K562 (cell line): ENCODE results near the gene NMBR.

Experiments used
- ATF3 ChIP-seq, 2 experiments: fragments of 450-650 bp in 1 of 2; sonication (generic) in 1 of 2; formaldehyde crosslinking in 1 of 2; IDR thresholded peaks in 1 of 2; conservative IDR thresholded peaks in 1 of 2; 2 replicates each; pipeline versions ENCODE4 v1.6.1 to v1.8.1; 2016 to 2023; ENCODE audit warnings: mild to moderate bottlenecking in 2 of 2, moderate library complexity in 2 of 2, inconsistent platforms in 1 of 2, missing genetic modification reagents in 1 of 2
- CTCF ChIP-seq, 3 experiments: IDR thresholded peaks in 2 of 3; conservative IDR thresholded peaks in 1 of 3; 2 replicates each; pipeline ENCODE4 v1.5.1; 2011 to 2012; ENCODE audit warnings: low read length in 3 of 3, mild to moderate bottlenecking in 3 of 3, control low read depth in 2 of 3, improper control_type of control experiment in 1 of 3, inconsistent platforms in 1 of 3, low read depth in 1 of 3, mixed read lengths in 1 of 3, moderate library complexity in 1 of 3; ENCODE audit not compliant: insufficient read depth in 2 of 3
- DPF2 ChIP-seq: fragments of 450-650 bp; IDR thresholded peaks from 2 replicates; pipeline ENCODE4 v1.6.1; 2016
- ETV5 ChIP-seq: sonication (generic); formaldehyde crosslinking; IDR thresholded peaks from 2 replicates; pipeline ENCODE4 v1.4.0; 2020; ENCODE audit warnings: low read depth, mild to moderate bottlenecking, missing genetic modification reagents
- GATA2 ChIP-seq: sonication (generic); formaldehyde crosslinking; IDR thresholded peaks from 2 replicates; pipeline ENCODE4 v1.4.0; 2020; ENCODE audit warnings: mild to moderate bottlenecking, missing genetic modification reagents
- HCFC1 ChIP-seq: IDR thresholded peaks from 2 replicates; pipeline ENCODE4 v1.6.1; 2012; ENCODE audit warnings: low read depth, low read length, improper control_type of control experiment
- ILK ChIP-seq: fragments of 450-650 bp; IDR thresholded peaks from 2 replicates; pipeline ENCODE4 v1.6.1; 2016; ENCODE audit warnings: missing genetic modification characterization, low read depth, mild to moderate bottlenecking, missing compliant biosample characterization, moderate library complexity, borderline replicate concordance
- KLF6 ChIP-seq: fragments of 250-450 bp; sonication (Bioruptor Pico); IDR thresholded peaks from 2 replicates; pipeline ENCODE4 v1.4.0; 2020; ENCODE audit warnings: mild to moderate bottlenecking, moderate library complexity, borderline replicate concordance
- POLR2AphosphoS5 ChIP-seq: IDR thresholded peaks from 2 replicates; pipeline ENCODE4 v1.6.1; 2011; ENCODE audit warnings: mild to moderate bottlenecking, low read depth, low read length, moderate library complexity; ENCODE audit not compliant: control insufficient read depth, insufficient read depth
- RBM14 ChIP-seq: fragments of 200-400 bp; formaldehyde crosslinking; IDR thresholded peaks from 2 replicates; pipeline ENCODE4 v1.6.1; 2018; ENCODE audit warnings: low read depth, mild to moderate bottlenecking, low read length, moderate library complexity, borderline replicate concordance; ENCODE audit not compliant: insufficient read depth
- ZNF263 ChIP-seq: sonication (generic); formaldehyde crosslinking; IDR thresholded peaks from 2 replicates; pipeline ENCODE4 v1.8.0; 2022; ENCODE audit warnings: mild to moderate bottlenecking, missing genetic modification reagents, borderline replicate concordance
- TF ChIP-seq, protein P1 (sequence below): fragments of 200-600 bp; sonication (generic); IDR thresholded peaks from one replicate; pipeline ENCODE4 v1.6.1; 2012; ENCODE audit warnings: mild to moderate bottlenecking, low read depth, low read length, inconsistent platforms
- TF ChIP-seq, protein P2 (sequence below), 2 experiments: fragments of 150-350 bp in 1 of 2; IDR thresholded peaks; 2 replicates each; pipeline ENCODE4 v1.6.1; 2012 to 2016; ENCODE audit warnings: low read depth in 2 of 2, low read length in 2 of 2, mild to moderate bottlenecking in 1 of 2, moderate library complexity in 1 of 2

DNA sequence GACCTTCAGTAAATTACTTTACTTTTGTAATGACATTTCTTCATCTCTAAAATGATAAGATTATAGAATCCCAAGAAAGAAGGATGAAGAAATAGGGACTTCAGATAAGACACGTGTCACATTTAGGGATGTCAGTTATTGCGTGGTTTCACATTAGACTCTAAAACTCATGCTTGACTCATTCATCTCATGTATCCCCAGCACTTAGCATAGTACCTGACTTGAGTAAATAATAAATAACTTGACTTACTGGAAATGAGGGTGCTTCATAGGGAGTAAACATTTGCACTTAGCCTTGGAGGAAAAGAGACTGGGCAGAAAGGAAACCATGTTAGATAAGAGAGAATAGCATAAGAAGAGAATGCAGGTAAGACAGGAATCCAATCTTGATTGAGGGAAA is 37.4 kb upstream of the NMBR start:
- TF ChIP-seq, protein P1, sequence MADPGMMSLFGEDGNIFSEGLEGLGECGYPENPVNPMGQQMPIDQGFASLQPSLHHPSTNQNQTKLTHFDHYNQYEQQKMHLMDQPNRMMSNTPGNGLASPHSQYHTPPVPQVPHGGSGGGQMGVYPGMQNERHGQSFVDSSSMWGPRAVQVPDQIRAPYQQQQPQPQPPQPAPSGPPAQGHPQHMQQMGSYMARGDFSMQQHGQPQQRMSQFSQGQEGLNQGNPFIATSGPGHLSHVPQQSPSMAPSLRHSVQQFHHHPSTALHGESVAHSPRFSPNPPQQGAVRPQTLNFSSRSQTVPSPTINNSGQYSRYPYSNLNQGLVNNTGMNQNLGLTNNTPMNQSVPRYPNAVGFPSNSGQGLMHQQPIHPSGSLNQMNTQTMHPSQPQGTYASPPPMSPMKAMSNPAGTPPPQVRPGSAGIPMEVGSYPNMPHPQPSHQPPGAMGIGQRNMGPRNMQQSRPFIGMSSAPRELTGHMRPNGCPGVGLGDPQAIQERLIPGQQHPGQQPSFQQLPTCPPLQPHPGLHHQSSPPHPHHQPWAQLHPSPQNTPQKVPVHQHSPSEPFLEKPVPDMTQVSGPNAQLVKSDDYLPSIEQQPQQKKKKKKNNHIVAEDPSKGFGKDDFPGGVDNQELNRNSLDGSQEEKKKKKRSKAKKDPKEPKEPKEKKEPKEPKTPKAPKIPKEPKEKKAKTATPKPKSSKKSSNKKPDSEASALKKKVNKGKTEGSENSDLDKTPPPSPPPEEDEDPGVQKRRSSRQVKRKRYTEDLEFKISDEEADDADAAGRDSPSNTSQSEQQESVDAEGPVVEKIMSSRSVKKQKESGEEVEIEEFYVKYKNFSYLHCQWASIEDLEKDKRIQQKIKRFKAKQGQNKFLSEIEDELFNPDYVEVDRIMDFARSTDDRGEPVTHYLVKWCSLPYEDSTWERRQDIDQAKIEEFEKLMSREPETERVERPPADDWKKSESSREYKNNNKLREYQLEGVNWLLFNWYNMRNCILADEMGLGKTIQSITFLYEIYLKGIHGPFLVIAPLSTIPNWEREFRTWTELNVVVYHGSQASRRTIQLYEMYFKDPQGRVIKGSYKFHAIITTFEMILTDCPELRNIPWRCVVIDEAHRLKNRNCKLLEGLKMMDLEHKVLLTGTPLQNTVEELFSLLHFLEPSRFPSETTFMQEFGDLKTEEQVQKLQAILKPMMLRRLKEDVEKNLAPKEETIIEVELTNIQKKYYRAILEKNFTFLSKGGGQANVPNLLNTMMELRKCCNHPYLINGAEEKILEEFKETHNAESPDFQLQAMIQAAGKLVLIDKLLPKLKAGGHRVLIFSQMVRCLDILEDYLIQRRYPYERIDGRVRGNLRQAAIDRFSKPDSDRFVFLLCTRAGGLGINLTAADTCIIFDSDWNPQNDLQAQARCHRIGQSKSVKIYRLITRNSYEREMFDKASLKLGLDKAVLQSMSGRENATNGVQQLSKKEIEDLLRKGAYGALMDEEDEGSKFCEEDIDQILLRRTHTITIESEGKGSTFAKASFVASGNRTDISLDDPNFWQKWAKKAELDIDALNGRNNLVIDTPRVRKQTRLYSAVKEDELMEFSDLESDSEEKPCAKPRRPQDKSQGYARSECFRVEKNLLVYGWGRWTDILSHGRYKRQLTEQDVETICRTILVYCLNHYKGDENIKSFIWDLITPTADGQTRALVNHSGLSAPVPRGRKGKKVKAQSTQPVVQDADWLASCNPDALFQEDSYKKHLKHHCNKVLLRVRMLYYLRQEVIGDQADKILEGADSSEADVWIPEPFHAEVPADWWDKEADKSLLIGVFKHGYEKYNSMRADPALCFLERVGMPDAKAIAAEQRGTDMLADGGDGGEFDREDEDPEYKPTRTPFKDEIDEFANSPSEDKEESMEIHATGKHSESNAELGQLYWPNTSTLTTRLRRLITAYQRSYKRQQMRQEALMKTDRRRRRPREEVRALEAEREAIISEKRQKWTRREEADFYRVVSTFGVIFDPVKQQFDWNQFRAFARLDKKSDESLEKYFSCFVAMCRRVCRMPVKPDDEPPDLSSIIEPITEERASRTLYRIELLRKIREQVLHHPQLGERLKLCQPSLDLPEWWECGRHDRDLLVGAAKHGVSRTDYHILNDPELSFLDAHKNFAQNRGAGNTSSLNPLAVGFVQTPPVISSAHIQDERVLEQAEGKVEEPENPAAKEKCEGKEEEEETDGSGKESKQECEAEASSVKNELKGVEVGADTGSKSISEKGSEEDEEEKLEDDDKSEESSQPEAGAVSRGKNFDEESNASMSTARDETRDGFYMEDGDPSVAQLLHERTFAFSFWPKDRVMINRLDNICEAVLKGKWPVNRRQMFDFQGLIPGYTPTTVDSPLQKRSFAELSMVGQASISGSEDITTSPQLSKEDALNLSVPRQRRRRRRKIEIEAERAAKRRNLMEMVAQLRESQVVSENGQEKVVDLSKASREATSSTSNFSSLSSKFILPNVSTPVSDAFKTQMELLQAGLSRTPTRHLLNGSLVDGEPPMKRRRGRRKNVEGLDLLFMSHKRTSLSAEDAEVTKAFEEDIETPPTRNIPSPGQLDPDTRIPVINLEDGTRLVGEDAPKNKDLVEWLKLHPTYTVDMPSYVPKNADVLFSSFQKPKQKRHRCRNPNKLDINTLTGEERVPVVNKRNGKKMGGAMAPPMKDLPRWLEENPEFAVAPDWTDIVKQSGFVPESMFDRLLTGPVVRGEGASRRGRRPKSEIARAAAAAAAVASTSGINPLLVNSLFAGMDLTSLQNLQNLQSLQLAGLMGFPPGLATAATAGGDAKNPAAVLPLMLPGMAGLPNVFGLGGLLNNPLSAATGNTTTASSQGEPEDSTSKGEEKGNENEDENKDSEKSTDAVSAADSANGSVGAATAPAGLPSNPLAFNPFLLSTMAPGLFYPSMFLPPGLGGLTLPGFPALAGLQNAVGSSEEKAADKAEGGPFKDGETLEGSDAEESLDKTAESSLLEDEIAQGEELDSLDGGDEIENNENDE: no peak
- TF ChIP-seq RBM14 (no peak), ATF3 (IDR thresholded peaks at IDR 0.05) (no peak), ATF3 (CRISPR knock-in tag; conservative IDR thresholded peaks at IDR 0.05) (no peak), CTCF (IDR thresholded peaks at IDR 0.05 in 2 of 3, conservative IDR thresholded peaks at IDR 0.05 in 1 of 3; ENCODE audit: insufficient read depth in 2 of 3, low read depth in 1 of 3, low read length in 3 of 3) (no peak), GATA2 (CRISPR knock-in tag) (no peak), DPF2 (no peak), ETV5 (no peak), KLF6 (CRISPR knock-in tag) (no peak), POLR2AphosphoS5 (no peak), ZNF263 (CRISPR knock-in tag) (no peak), ILK (no peak), HCFC1 (no peak)
- TF ChIP-seq, protein P2, sequence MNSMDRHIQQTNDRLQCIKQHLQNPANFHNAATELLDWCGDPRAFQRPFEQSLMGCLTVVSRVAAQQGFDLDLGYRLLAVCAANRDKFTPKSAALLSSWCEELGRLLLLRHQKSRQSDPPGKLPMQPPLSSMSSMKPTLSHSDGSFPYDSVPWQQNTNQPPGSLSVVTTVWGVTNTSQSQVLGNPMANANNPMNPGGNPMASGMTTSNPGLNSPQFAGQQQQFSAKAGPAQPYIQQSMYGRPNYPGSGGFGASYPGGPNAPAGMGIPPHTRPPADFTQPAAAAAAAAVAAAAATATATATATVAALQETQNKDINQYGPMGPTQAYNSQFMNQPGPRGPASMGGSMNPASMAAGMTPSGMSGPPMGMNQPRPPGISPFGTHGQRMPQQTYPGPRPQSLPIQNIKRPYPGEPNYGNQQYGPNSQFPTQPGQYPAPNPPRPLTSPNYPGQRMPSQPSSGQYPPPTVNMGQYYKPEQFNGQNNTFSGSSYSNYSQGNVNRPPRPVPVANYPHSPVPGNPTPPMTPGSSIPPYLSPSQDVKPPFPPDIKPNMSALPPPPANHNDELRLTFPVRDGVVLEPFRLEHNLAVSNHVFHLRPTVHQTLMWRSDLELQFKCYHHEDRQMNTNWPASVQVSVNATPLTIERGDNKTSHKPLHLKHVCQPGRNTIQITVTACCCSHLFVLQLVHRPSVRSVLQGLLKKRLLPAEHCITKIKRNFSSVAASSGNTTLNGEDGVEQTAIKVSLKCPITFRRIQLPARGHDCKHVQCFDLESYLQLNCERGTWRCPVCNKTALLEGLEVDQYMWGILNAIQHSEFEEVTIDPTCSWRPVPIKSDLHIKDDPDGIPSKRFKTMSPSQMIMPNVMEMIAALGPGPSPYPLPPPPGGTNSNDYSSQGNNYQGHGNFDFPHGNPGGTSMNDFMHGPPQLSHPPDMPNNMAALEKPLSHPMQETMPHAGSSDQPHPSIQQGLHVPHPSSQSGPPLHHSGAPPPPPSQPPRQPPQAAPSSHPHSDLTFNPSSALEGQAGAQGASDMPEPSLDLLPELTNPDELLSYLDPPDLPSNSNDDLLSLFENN (IDR thresholded peaks at IDR 0.05; ENCODE audit: low read depth in 2 of 2, low read length in 2 of 2): no peak
